ENCODE measurements around the gene TBX2.

DNA sequence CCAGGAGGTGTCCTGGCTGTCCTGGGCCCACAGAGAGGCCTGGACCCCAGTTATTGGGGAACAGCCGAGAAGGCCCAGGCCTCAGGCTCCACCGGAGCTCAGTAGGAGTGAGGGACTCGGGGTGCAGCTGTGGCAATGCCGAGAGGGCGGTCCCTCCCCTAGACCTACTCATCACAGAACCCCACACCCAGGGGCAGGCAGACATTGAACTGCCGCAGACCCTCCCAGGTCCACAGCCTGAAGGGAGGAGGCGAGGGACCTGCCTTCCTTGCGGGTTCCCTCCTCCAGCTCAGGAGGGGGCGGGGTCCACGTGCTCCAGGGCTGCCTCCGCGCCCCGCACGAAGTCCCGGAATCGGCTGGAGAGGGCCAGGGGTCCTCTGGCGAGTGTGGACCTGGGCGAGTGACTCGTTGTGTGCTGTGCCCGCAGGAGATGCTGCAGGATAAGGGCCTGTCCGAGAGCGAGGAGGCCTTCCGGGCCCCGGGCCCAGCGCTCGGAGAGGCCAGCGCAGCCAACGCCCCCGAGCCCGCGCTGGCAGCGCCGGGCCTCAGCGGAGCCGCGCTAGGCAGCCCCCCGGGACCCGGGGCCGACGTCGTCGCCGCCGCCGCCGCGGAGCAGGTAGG, 56.5 kb downstream of the TBX2 start:
- TF ChIP-seq, protein P1, sequence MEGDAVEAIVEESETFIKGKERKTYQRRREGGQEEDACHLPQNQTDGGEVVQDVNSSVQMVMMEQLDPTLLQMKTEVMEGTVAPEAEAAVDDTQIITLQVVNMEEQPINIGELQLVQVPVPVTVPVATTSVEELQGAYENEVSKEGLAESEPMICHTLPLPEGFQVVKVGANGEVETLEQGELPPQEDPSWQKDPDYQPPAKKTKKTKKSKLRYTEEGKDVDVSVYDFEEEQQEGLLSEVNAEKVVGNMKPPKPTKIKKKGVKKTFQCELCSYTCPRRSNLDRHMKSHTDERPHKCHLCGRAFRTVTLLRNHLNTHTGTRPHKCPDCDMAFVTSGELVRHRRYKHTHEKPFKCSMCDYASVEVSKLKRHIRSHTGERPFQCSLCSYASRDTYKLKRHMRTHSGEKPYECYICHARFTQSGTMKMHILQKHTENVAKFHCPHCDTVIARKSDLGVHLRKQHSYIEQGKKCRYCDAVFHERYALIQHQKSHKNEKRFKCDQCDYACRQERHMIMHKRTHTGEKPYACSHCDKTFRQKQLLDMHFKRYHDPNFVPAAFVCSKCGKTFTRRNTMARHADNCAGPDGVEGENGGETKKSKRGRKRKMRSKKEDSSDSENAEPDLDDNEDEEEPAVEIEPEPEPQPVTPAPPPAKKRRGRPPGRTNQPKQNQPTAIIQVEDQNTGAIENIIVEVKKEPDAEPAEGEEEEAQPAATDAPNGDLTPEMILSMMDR (optimal IDR thresholded peaks at IDR 0.05 in 1 of 3, IDR thresholded peaks at IDR 0.05 in 1 of 3, conservative IDR thresholded peaks at IDR 0.05 in 1 of 3; ENCODE audit: extremely low read depth in 1 of 3, insufficient read depth in 2 of 3, low read length in 3 of 3): no peak
- no peak for TF ChIP-seq EZH2 (IDR thresholded peaks at IDR 0.05; ENCODE audit: low read length)

All from keratinocyte (primary cell).